IMR-90 (cell line): ENCODE measurements around the gene DDC. TPM values are rescaled to one million over a fixed set of nuclear protein-coding genes. Genes with fewer than 3 reads are reported as not detected.

Source experiments
- ATAC-seq: fragments of 200-7000 bp; cut with Tn5 transposase; 2 replicates; pipeline ENCODE4 v1.9.1; 2020; ENCODE audit warnings: low read depth, mild to moderate bottlenecking, moderate library complexity
- BruUV-seq: library from RNA; stranded (reverse); fragments of 400-500 nt; replicated peaks from 2 replicates; lab custom pipeline; 2021; lab: Mats Ljungman, UMichigan
- CTCF ChIA-PET: fragments of 300-600 bp; formaldehyde crosslinking; extraction: SDS; loops from one replicate; lab custom pipeline; 2021; ENCODE audit warnings: antibody characterized with exemption; lab: Yijun Ruan, JAX
- POLR2A ChIA-PET: fragments of 300-600 bp; sonication (Branson Sonifier 250); formaldehyde crosslinking; loops from one replicate; lab custom pipeline; 2022; ENCODE audit warnings: antibody characterized with exemption; ENCODE audit not compliant: unreplicated experiment; lab: Charles Lee
- DNase-seq: peaks from one replicate; pipeline ENCODE4 v3.0.0; 2013
- H2AFZ ChIP-seq: replicated peaks from 2 replicates; pipeline ENCODE3; 2013; ENCODE audit warnings: low read length, mild to moderate bottlenecking; ENCODE audit not compliant: poor library complexity
- H2AK5ac ChIP-seq: 2 replicates; pipeline ENCODE4 v1.6.1; 2013; ENCODE audit warnings: low read depth, low read length, inconsistent platforms
- H2AK9ac ChIP-seq: replicated peaks from 2 replicates; pipeline ENCODE3; 2013; ENCODE audit warnings: mild to moderate bottlenecking, low read depth, low read length, moderate library complexity; ENCODE audit not compliant: poor library complexity
- H2BK120ac ChIP-seq: 2 replicates; pipeline ENCODE4 v1.6.1; 2013; ENCODE audit warnings: low read depth, low read length, inconsistent platforms
- H2BK15ac ChIP-seq: 3 replicates; pipeline ENCODE4 v1.6.1; 2013; ENCODE audit warnings: low read depth, low read length, inconsistent platforms
- H2BK20ac ChIP-seq: 2 replicates; pipeline ENCODE4 v1.6.1; 2013; ENCODE audit warnings: low read depth, mild to moderate bottlenecking, inconsistent platforms, low read length, moderate library complexity
- H2BK5ac ChIP-seq: 2 replicates; pipeline ENCODE4 v1.6.1; 2013; ENCODE audit warnings: mild to moderate bottlenecking, low read depth, low read length, inconsistent platforms; ENCODE audit not compliant: poor library complexity, severe bottlenecking
- H3K14ac ChIP-seq: replicated peaks from 2 replicates; pipeline ENCODE4 v1.6.1; 2013; ENCODE audit warnings: low read depth, low read length, inconsistent platforms
- H3K18ac ChIP-seq: 2 replicates; pipeline ENCODE4 v1.6.1; 2013; ENCODE audit warnings: low read depth, low read length, control low read depth
- H3K23ac ChIP-seq: 2 replicates; pipeline ENCODE4 v1.6.1; 2013; ENCODE audit warnings: low read depth, low read length, inconsistent platforms
- H3K27ac ChIP-seq: 2 replicates; pipeline ENCODE4 v1.5.1; 2013; ENCODE audit warnings: mild to moderate bottlenecking, control low read depth, low read length; ENCODE audit not compliant: insufficient read depth
- H3K27me3 ChIP-seq: 2 replicates; pipeline ENCODE4 v1.6.1; 2013; ENCODE audit warnings: low read length; ENCODE audit not compliant: control insufficient read depth, insufficient read depth
- H3K36me3 ChIP-seq: 2 replicates; pipeline ENCODE4 v1.6.1; 2013; ENCODE audit warnings: low read length, mixed read lengths; ENCODE audit not compliant: control insufficient read depth, insufficient read depth
- H3K4ac ChIP-seq: 2 replicates; pipeline ENCODE4 v1.6.1; 2013; ENCODE audit warnings: low read depth, low read length, inconsistent platforms
- H3K4me1 ChIP-seq: 2 replicates; pipeline ENCODE4 v1.6.1; 2013; ENCODE audit warnings: low read length, mixed read lengths; ENCODE audit not compliant: control insufficient read depth, insufficient read depth
- H3K4me2 ChIP-seq: 2 replicates; pipeline ENCODE4 v1.6.1; 2013; ENCODE audit warnings: low read depth, mild to moderate bottlenecking, control low read depth, low read length, moderate library complexity
- H3K4me3 ChIP-seq: 2 replicates; pipeline ENCODE4 v1.5.1; 2013; ENCODE audit warnings: low read depth, mild to moderate bottlenecking, control low read depth, low read length, moderate library complexity; ENCODE audit not compliant: insufficient read depth
- H3K56ac ChIP-seq: 2 replicates; pipeline ENCODE4 v1.6.1; 2013; ENCODE audit warnings: low read length, inconsistent platforms; ENCODE audit not compliant: insufficient read depth; ENCODE audit errors: extremely low read depth
- H3K79me1 ChIP-seq, 2 experiments: 2 replicates each; pipeline ENCODE4 v1.6.1; 2013; ENCODE audit warnings: low read length in 2 of 2, inconsistent platforms in 1 of 2, low read depth in 1 of 2
- H3K9ac ChIP-seq: 2 replicates; pipeline ENCODE4 v1.6.1; 2013; ENCODE audit warnings: low read depth, low read length, control low read depth
- H3K9me1 ChIP-seq: 2 replicates; pipeline ENCODE4 v1.6.1; 2013; ENCODE audit warnings: low read length, inconsistent platforms; ENCODE audit not compliant: insufficient read depth
- H3K9me3 ChIP-seq: 2 replicates; pipeline ENCODE4 v1.6.1; 2013; ENCODE audit warnings: low read length; ENCODE audit not compliant: control insufficient read depth, insufficient read depth
- H4K20me1 ChIP-seq: 2 replicates; pipeline ENCODE4 v1.6.1; 2013; ENCODE audit warnings: low read length, inconsistent platforms; ENCODE audit not compliant: insufficient read depth
- H4K5ac ChIP-seq: 2 replicates; pipeline ENCODE4 v1.6.1; 2013; ENCODE audit warnings: mild to moderate bottlenecking, low read depth, low read length, control low read depth
- H4K8ac ChIP-seq, 2 experiments: 2 replicates each; pipeline ENCODE4 v1.6.1; 2013; ENCODE audit warnings: low read depth in 2 of 2, low read length in 2 of 2, control low read depth in 1 of 2, inconsistent platforms in 1 of 2
- H4K91ac ChIP-seq: 2 replicates; pipeline ENCODE4 v1.6.1; 2013; ENCODE audit warnings: low read depth, low read length, inconsistent platforms; ENCODE audit not compliant: insufficient read depth
- BHLHE40 ChIP-seq: fragments of 150-350 bp; IDR thresholded peaks from 2 replicates; pipeline ENCODE4 v1.6.1; 2016; ENCODE audit warnings: mild to moderate bottlenecking, low read depth, low read length
- CEBPB ChIP-seq: IDR thresholded peaks from 2 replicates; pipeline ENCODE4 v1.6.1; 2012; ENCODE audit warnings: low read depth, low read length, improper control_type of control experiment
- CHD1 ChIP-seq: IDR thresholded peaks from 2 replicates; pipeline ENCODE4 v1.6.1; 2012; ENCODE audit warnings: low read depth, low read length, improper control_type of control experiment
- FOS ChIP-seq: fragments of 150-350 bp; IDR thresholded peaks from 2 replicates; pipeline ENCODE4 v1.6.1; 2016; ENCODE audit warnings: low read depth, low read length
- MAFK ChIP-seq: IDR thresholded peaks from 2 replicates; pipeline ENCODE4 v1.6.1; 2012; ENCODE audit warnings: low read depth, low read length, improper control_type of control experiment
- MAZ ChIP-seq: IDR thresholded peaks from 2 replicates; pipeline ENCODE4 v1.6.1; 2012; ENCODE audit warnings: low read depth, mild to moderate bottlenecking, low read length, improper control_type of control experiment, moderate library complexity, borderline replicate concordance
- MXI1 ChIP-seq: IDR thresholded peaks from 2 replicates; pipeline ENCODE4 v1.6.1; 2012; ENCODE audit warnings: low read depth, mild to moderate bottlenecking, low read length, moderate library complexity, borderline replicate concordance
- NFE2L2 ChIP-seq: fragments of 150-350 bp; IDR thresholded peaks from 2 replicates; pipeline ENCODE4 v1.6.1; 2016; ENCODE audit warnings: low read depth, mild to moderate bottlenecking, low read length
- POLR2A ChIP-seq: IDR thresholded peaks from 2 replicates; pipeline ENCODE4 v1.6.1; 2012; ENCODE audit warnings: mild to moderate bottlenecking, low read depth, low read length
- RAD21 ChIP-seq: IDR thresholded peaks from 2 replicates; pipeline ENCODE4 v1.6.1; 2012; ENCODE audit warnings: low read length, improper control_type of control experiment
- RCOR1 ChIP-seq: IDR thresholded peaks from 2 replicates; pipeline ENCODE4 v1.6.1; 2012; ENCODE audit warnings: mild to moderate bottlenecking, low read length, improper control_type of control experiment; ENCODE audit not compliant: insufficient replicate concordance
- RFX5 ChIP-seq: IDR thresholded peaks from 2 replicates; pipeline ENCODE4 v1.8.0; 2012; ENCODE audit warnings: low read depth, mild to moderate bottlenecking, low read length, moderate library complexity
- SMC3 ChIP-seq: fragments of 150-350 bp; IDR thresholded peaks from 2 replicates; pipeline ENCODE4 v1.6.1; 2016; ENCODE audit warnings: low read depth, mild to moderate bottlenecking, antibody characterized with exemption, low read length, moderate library complexity
- WGBS, 2 experiments: methylation state at CpG; one replicate each; pipeline versions ENCODE4 v1.1.5 to v1.1.7; 2013; ENCODE audit warnings: missing lambda C conversion rate in 2 of 2; ENCODE audit not compliant: insufficient read length in 1 of 2; ENCODE audit errors: extremely low coverage in 2 of 2; 5-methylcytosine and 5-hydroxymethylcytosine counted together
- dilution Hi-C: fragments of 300-500 bp; cut with HindIII; formaldehyde crosslinking; loops from one replicate; pipeline ENCODE4 v1.14.3; 2018; ENCODE audit warnings: low sequenced_read_pairs; ENCODE audit not compliant: unreplicated experiment
- in situ Hi-C: fragments of 300-500 bp; cut with MboI; formaldehyde crosslinking; loops from 3 replicates; pipeline ENCODE4 v1.14.3; 2019; ENCODE audit warnings: low sequenced_read_pairs, inconsistent platforms, mixed read lengths
- intact Hi-C: fragments of 100-400 bp; cut with micrococcal nuclease; formaldehyde crosslinking; loops from 2 replicates; pipeline ENCODE4 v1.10.0; 2022
- polyA plus RNA-seq, 3 experiments: library from polyadenylated mRNA; depleted of rRNA; stranded (reverse); fragments of >200 nt; gene quantifications; 2 replicates each; pipeline ENCODE4 v1.2.3, GENCODE V29; 2012; ENCODE audit warnings: low replicate concordance in 1 of 3
- total RNA-seq: library from RNA; depleted of rRNA; stranded (reverse); fragments of >200 nt; gene quantifications from 2 replicates; pipeline ENCODE4 v1.2.3, GENCODE V29; 2012
- TF ChIP-seq, protein P1 (sequence below): fragments of 150-350 bp; IDR thresholded peaks from 2 replicates; pipeline ENCODE4 v1.6.1; 2017; ENCODE audit warnings: mild to moderate bottlenecking, antibody characterized with exemption, low read length, low read depth
- TF ChIP-seq, protein P2 (sequence below): fragments of 150-350 bp; IDR thresholded peaks from 2 replicates; pipeline ENCODE4 v1.6.1; 2016; ENCODE audit warnings: low read depth, mild to moderate bottlenecking, low read length, moderate library complexity, borderline replicate concordance
- TF ChIP-seq, protein P3 (sequence below): conservative IDR thresholded peaks from 2 replicates; pipeline ENCODE4 v1.5.1; 2012; ENCODE audit warnings: mild to moderate bottlenecking, low read depth, low read length, improper control_type of control experiment

The DDC gene
- total and polyA plus RNA-seq, 2 of the 4 experiments (the other 2 are of a cell fraction), result not detected

DNA sequence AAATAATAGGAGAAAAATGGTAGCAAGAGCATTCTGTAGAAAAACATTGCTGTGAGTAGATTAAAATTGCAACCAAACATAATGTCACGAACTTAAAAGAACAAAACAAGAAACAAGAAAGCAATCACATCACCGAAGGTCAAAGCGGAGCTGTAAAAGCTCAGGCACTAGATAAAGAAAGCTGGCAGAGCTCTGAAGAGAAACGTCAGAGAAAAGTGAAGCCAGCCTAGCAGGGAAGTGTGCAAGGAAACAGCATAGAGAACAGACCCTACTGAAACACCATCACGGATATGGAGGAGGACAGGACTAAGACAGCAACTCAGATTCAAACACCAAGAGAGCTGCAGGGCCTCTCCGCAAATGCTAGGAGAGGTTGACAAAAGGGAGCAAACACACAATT is 22.5 kb upstream of the DDC start:
- Histone ChIP-seq H3K4me3 (no peak overlapping the region), H3K36me3 (peaks cover 3% of the 10 kb centered on the region), H3K9me3 (no peaks in the 10 kb centered on the region), H3K9ac (no peak overlapping the region), H3K79me1 (no peaks in the 10 kb centered on the region), H2BK5ac (no peak overlapping the region), H2BK20ac (no peak overlapping the region), H3K27ac (no peak overlapping the region), H2AK5ac (no peak overlapping the region), H2BK120ac (no peak overlapping the region), H3K27me3 (no peaks in the 10 kb centered on the region), H3K23ac (no peak overlapping the region), H3K14ac (no peak overlapping the region), H3K9me1 (no peaks in the 10 kb centered on the region), H4K20me1 (no peaks in the 10 kb centered on the region), H3K56ac (no peak overlapping the region), H3K4me2 (no peak overlapping the region), H3K4me1 (no peaks in the 10 kb centered on the region), H2AK9ac (no peak overlapping the region), H4K91ac (no peak overlapping the region), H4K5ac (no peak overlapping the region), H2AFZ (no peak overlapping the region), H4K8ac (no peak overlapping the region), H3K18ac (no peak overlapping the region), H2BK15ac (no peak overlapping the region), H3K4ac (no peak overlapping the region)
- ATAC-seq (no peak), DNase-seq (no peak)
- WGBS, 2 experiments, result no CpG with 5 or more reads among the region's 6 CpGs
- no peak for TF ChIP-seq MXI1
- TF ChIP-seq POLR2A, result no peak
- TF ChIP-seq, protein P1, sequence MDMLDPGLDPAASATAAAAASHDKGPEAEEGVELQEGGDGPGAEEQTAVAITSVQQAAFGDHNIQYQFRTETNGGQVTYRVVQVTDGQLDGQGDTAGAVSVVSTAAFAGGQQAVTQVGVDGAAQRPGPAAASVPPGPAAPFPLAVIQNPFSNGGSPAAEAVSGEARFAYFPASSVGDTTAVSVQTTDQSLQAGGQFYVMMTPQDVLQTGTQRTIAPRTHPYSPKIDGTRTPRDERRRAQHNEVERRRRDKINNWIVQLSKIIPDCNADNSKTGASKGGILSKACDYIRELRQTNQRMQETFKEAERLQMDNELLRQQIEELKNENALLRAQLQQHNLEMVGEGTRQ, result no peak
- TF ChIP-seq BHLHE40, result no peak
- no peak for TF ChIP-seq RAD21
- TF ChIP-seq SMC3, result no peak
- no peak for TF ChIP-seq FOS
- TF ChIP-seq, protein P2, sequence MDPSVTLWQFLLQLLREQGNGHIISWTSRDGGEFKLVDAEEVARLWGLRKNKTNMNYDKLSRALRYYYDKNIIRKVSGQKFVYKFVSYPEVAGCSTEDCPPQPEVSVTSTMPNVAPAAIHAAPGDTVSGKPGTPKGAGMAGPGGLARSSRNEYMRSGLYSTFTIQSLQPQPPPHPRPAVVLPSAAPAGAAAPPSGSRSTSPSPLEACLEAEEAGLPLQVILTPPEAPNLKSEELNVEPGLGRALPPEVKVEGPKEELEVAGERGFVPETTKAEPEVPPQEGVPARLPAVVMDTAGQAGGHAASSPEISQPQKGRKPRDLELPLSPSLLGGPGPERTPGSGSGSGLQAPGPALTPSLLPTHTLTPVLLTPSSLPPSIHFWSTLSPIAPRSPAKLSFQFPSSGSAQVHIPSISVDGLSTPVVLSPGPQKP, result no peak
- TF ChIP-seq CHD1, result no peak
- TF ChIP-seq MAFK, result no peak
- no peak for TF ChIP-seq MAZ
- no peak for TF ChIP-seq RFX5
- TF ChIP-seq, protein P3, sequence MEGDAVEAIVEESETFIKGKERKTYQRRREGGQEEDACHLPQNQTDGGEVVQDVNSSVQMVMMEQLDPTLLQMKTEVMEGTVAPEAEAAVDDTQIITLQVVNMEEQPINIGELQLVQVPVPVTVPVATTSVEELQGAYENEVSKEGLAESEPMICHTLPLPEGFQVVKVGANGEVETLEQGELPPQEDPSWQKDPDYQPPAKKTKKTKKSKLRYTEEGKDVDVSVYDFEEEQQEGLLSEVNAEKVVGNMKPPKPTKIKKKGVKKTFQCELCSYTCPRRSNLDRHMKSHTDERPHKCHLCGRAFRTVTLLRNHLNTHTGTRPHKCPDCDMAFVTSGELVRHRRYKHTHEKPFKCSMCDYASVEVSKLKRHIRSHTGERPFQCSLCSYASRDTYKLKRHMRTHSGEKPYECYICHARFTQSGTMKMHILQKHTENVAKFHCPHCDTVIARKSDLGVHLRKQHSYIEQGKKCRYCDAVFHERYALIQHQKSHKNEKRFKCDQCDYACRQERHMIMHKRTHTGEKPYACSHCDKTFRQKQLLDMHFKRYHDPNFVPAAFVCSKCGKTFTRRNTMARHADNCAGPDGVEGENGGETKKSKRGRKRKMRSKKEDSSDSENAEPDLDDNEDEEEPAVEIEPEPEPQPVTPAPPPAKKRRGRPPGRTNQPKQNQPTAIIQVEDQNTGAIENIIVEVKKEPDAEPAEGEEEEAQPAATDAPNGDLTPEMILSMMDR, result no peak
- TF ChIP-seq NFE2L2, result no peak
- TF ChIP-seq CEBPB, result no peak
- TF ChIP-seq RCOR1, result no peak
- ChIA-PET CTCF (no interaction called here), POLR2A (no interaction called here)
- in situ Hi-C loops (no loop called here), dilution Hi-C loops (no loop called here), intact Hi-C loops (no loop called here)
- BruUV-seq, result no TSS peak
